ENCODE results near the gene MAP3K15. TPM values are rescaled to one million over a fixed set of nuclear protein-coding genes. Genes with fewer than 3 reads are reported as not detected.

The MAP3K15 gene
- total and polyA plus RNA-seq, 2 of the 13 experiments (the other 11 are each of a cell fraction or from before 2014, with no cell fraction given) = 3.9 to 6.4 TPM

DNA sequence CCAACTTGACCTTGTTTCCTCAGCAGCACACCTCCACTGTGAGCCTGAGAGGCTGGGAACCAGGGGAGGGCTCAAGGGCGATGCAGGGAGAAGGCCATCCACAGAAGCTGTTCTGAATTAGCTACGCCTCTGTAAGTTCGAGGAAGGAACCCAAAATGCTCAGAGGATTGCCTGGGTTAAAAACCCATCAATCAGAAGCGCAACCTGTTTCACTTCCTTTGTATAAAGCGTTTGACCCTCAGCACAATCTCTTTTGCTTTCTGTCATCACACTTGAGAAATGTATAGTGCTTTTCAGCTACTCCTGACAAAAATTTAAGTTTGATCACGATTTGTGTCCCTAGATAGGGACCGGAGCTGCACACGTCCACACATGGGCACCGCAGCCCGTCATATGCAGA lies 48.0 kb upstream of the MAP3K15 start (continued):
- TF ChIP-seq GPN1 (CRISPR knock-in tag; IDR thresholded peaks at IDR 0.05; ENCODE audit: borderline replicate concordance) = no peak

- WGBS (ENCODE audit: low lambda C conversion rate) = 100% methylated on average over 1 of the region's 1 CpG
- Histone ChIP-seq H3K9ac (ENCODE audit: insufficient read depth, low read depth, low read length) (no peak overlapping the region), H3K4me2 (ENCODE audit: low read depth, low read length) (no peak overlapping the region), H3K27me3 (ENCODE audit: control insufficient read depth in 1 of 2, insufficient read depth in 2 of 2, low read length in 2 of 2) (no peaks in the 10 kb centered on the region), H3K9me3 (ENCODE audit: low read length) (no peaks in the 10 kb centered on the region), H3K79me2 (ENCODE audit: insufficient read depth, low read length) (no peaks in the 10 kb centered on the region), H2AFZ (ENCODE audit: low read length) (no peak overlapping the region), H3K4me3 (replicated peaks in 1 of 3; ENCODE audit: insufficient read depth in 1 of 3, low read depth in 2 of 3, low read length in 3 of 3) (no peak overlapping the region), H3K27ac (ENCODE audit: extremely low read length, insufficient read depth, low read length) (no peak overlapping the region), H4K20me1 (ENCODE audit: insufficient read depth, low read length) (no peaks in the 10 kb centered on the region), H3K4me1 (ENCODE audit: insufficient read depth, low read length) (peaks cover 7% of the 10 kb centered on the region), H3K36me3 (replicated peaks in 1 of 2; ENCODE audit: control insufficient read depth in 1 of 2, insufficient read depth in 2 of 2, low read length in 2 of 2) (no peaks in the 10 kb centered on the region)
- ChIA-PET POLR2A (no interaction called here), CTCF (ENCODE audit: low intra/inter-chr PET ratio, low total read pairs) (no interaction called here)
- BruUV-seq (replicated peaks) = no TSS peak
- no peak for ATAC-seq
- intact Hi-C loops (cut with micrococcal nuclease; ENCODE audit: unreplicated experiment) (no loop called here), in situ Hi-C loops (cut with HindIII; ENCODE audit: extremely low pct_ligation_motif_present, low pct_unique_long_range_greater_than_20kb) (no loop called here)
- TF ChIP-seq ONECUT2 (CRISPR knock-in tag; IDR thresholded peaks at IDR 0.05) (no peak), SNRNP70 (IDR thresholded peaks at IDR 0.05; ENCODE audit: low read depth, low read length) (no peak), LCORL (IDR thresholded peaks at IDR 0.05) (no peak), LCORL (CRISPR knock-in tag; IDR thresholded peaks at IDR 0.05) (no peak), ZSCAN30 (CRISPR knock-in tag; IDR thresholded peaks at IDR 0.05) (no peak), NCOA1 (CRISPR knock-in tag; IDR thresholded peaks at IDR 0.05) (no peak)
- DNase-seq (ENCODE audit: low spot score) = no peak
- FAIRE-seq = no peak
Measured at GRCh38 chrX:19560611-19561010, 45.3 kb upstream of the MAP3K15 start.

- in situ Hi-C loops (cut with HindIII; ENCODE audit: extremely low pct_ligation_motif_present, low pct_unique_long_range_greater_than_20kb) (no loop called here), intact Hi-C loops (cut with micrococcal nuclease; ENCODE audit: unreplicated experiment) (no loop called here)
- Histone ChIP-seq H2AFZ (ENCODE audit: low read length) (no peak overlapping the region), H3K9ac (ENCODE audit: insufficient read depth, low read depth, low read length) (no peak overlapping the region), H3K4me1 (ENCODE audit: insufficient read depth, low read length) (no peaks in the 10 kb centered on the region), H3K27ac (ENCODE audit: extremely low read length, insufficient read depth, low read length) (no peak overlapping the region), H4K20me1 (ENCODE audit: insufficient read depth, low read length) (no peaks in the 10 kb centered on the region), H3K27me3 (ENCODE audit: control insufficient read depth in 1 of 2, insufficient read depth in 2 of 2, low read length in 2 of 2) (no peaks in the 10 kb centered on the region), H3K9me3 (ENCODE audit: low read length) (no peaks in the 10 kb centered on the region), H3K4me3 (replicated peaks in 1 of 3; ENCODE audit: insufficient read depth in 1 of 3, low read depth in 2 of 3, low read length in 3 of 3) (no peak overlapping the region), H3K36me3 (replicated peaks in 1 of 2; ENCODE audit: control insufficient read depth in 1 of 2, insufficient read depth in 2 of 2, low read length in 2 of 2) (no peaks in the 10 kb centered on the region), H3K4me2 (ENCODE audit: low read depth, low read length) (no peak overlapping the region), H3K79me2 (ENCODE audit: insufficient read depth, low read length) (no peaks in the 10 kb centered on the region)
- DNase-seq (ENCODE audit: low spot score) = no peak
- POLR2A ChIA-PET = no interaction called here
- 100% methylated on average over 2 of the region's 2 CpGs for WGBS (ENCODE audit: low lambda C conversion rate)
- no peak for ATAC-seq
- no TSS peak for BruUV-seq (replicated peaks)
- CTCF ChIA-PET (ENCODE audit: low intra/inter-chr PET ratio, low total read pairs) = no interaction called here
- no peak for FAIRE-seq
- TF ChIP-seq IKZF4 (CRISPR knock-in tag; IDR thresholded peaks at IDR 0.05; ENCODE audit: borderline replicate concordance, low read depth, not compliant biosample characterization) = no peak
- TF ChIP-seq, protein P1, sequence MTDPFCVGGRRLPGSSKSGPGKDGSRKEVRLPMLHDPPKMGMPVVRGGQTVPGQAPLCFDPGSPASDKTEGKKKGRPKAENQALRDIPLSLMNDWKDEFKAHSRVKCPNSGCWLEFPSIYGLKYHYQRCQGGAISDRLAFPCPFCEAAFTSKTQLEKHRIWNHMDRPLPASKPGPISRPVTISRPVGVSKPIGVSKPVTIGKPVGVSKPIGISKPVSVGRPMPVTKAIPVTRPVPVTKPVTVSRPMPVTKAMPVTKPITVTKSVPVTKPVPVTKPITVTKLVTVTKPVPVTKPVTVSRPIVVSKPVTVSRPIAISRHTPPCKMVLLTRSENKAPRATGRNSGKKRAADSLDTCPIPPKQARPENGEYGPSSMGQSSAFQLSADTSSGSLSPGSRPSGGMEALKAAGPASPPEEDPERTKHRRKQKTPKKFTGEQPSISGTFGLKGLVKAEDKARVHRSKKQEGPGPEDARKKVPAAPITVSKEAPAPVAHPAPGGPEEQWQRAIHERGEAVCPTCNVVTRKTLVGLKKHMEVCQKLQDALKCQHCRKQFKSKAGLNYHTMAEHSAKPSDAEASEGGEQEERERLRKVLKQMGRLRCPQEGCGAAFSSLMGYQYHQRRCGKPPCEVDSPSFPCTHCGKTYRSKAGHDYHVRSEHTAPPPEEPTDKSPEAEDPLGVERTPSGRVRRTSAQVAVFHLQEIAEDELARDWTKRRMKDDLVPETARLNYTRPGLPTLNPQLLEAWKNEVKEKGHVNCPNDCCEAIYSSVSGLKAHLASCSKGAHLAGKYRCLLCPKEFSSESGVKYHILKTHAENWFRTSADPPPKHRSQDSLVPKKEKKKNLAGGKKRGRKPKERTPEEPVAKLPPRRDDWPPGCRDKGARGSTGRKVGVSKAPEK (CRISPR knock-in tag; IDR thresholded peaks at IDR 0.05; ENCODE audit: borderline replicate concordance) = no peak
- TF ChIP-seq EZH2 (conservative IDR thresholded peaks at IDR 0.05; ENCODE audit: low read depth, low read length) = no peak
- TF ChIP-seq, protein P2, sequence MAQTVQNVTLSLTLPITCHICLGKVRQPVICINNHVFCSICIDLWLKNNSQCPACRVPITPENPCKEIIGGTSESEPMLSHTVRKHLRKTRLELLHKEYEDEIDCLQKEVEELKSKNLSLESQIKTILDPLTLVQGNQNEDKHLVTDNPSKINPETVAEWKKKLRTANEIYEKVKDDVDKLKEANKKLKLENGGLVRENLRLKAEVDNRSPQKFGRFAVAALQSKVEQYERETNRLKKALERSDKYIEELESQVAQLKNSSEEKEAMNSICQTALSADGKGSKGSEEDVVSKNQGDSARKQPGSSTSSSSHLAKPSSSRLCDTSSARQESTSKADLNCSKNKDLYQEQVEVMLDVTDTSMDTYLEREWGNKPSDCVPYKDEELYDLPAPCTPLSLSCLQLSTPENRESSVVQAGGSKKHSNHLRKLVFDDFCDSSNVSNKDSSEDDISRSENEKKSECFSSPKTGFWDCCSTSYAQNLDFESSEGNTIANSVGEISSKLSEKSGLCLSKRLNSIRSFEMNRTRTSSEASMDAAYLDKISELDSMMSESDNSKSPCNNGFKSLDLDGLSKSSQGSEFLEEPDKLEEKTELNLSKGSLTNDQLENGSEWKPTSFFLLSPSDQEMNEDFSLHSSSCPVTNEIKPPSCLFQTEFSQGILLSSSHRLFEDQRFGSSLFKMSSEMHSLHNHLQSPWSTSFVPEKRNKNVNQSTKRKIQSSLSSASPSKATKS (CRISPR knock-in tag; IDR thresholded peaks at IDR 0.05) = no peak
- TF ChIP-seq ZNF761 (CRISPR knock-in tag; conservative IDR thresholded peaks at IDR 0.05) = no peak
- no peak for TF ChIP-seq ZNF496 (CRISPR knock-in tag; IDR thresholded peaks at IDR 0.05; ENCODE audit: insufficient replicate concordance)
- TF ChIP-seq ADNP (CRISPR knock-in tag; IDR thresholded peaks at IDR 0.05) = no peak
Measured at GRCh38 chrX:19557822-19558221, 42.5 kb upstream of the MAP3K15 start.
